ENCODE measurements around the gene FIBCD1.

Gene FIBCD1

DNA sequence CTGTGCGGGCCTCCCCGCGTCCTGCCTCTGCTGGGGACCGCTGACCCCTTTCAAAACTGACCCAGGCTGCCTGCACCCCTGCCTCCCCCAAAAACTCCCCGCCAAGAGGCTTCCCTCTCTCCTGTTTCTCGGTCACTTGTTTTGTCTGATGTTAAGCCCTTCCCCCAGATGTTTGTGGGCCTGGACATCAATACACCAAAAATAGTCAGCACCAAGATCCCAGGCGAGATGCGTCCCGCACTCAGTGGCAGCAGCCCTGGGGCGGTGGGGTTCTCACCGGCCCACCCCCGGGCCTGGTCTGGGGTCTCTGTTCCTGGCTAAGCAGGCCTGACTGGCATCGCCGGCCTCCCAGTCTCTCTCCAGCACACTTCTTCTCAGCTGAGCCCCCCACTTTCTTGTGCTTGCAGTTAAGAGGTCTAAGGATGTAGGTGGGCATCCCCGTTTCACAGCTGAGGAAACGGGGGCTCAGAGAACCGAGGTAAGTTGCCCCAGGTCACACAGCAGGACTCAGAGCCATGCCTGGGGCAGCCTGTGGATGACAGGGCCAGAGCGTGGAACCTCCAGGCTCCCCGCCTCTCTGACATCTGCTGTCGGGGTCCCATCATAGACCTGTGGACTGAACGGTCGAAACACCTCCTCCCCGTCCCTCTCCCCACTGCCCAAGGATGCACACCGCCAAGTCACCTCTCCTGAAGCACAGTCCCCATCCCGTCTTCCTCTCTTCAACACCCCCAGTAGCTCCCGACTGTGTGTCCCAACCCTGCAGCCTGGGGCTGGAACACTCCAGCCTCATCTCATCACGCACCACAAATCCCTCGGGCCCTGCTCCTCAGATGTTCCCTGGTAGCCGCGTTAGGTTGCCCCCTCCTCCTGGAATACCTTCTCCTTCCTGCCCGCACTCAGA, 16.8 kb downstream of the FIBCD1 start:
- Histone ChIP-seq H3K9me3 (ENCODE audit: control insufficient read depth, low read length) (no peaks in the 10 kb centered on the region), H3K27ac (ENCODE audit: insufficient read depth, low read depth, low read length, poor library complexity, severe bottlenecking) (no peak overlapping the region), H3K36me3 (ENCODE audit: control insufficient read depth, insufficient read depth, low read length) (no peaks in the 10 kb centered on the region), H3K4me3 (ENCODE audit: insufficient read depth, low read depth, low read length) (no peak overlapping the region), H3K4me1 (ENCODE audit: control insufficient read depth, insufficient read depth, low read length) (peaks cover 33% of the 10 kb centered on the region), H3K27me3 (ENCODE audit: control insufficient read depth, insufficient read depth, low read length, poor library complexity, severe bottlenecking) (peaks cover 5% of the 10 kb centered on the region)
- 87 to 90% methylated on average over 31 of the region's 31 CpGs for WGBS, 2 experiments

DNA sequence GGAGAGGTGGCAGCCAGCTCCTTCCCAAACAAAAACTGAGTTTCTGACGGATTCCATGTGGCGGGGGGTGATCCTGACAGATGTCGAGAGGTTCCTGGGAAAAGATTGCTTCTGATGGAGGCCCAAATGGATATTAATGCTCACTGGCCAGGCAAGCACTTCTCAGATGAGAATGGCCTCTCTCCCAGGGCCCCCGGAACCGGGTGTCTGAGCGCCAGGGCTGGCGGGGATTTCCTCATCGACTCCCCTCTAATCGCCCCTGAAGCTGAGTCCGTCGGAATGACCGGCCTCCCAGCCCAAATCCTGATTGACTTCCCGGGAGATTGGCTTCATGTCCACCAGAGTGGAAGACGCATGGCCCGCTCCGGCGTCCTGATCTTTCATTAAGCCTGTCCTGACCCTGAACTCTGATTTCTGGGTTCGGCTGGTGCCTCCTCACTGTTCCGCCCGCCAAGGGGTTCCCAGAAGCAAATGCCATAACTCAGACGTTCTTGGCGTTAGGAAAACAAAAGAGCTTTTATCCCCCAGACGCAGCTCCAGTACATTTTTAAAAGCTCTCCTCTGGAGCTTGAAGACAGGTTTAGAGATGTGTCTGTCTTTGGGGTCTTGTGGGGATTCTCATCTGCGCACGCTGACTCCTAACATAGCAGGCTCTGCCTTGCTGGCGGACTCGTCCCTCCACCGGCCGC, 17.6 kb downstream of the FIBCD1 start:
- no peaks in the 10 kb centered on the region for H3K36me3 ChIP-seq (ENCODE audit: control insufficient read depth, insufficient read depth, low read length)
- no peak overlapping the region for H3K4me3 ChIP-seq (ENCODE audit: insufficient read depth, low read depth, low read length)
- peaks cover 5% of the 10 kb centered on the region for H3K27me3 ChIP-seq (ENCODE audit: control insufficient read depth, insufficient read depth, low read length, poor library complexity, severe bottlenecking)
- H3K9me3 ChIP-seq (ENCODE audit: control insufficient read depth, low read length): no peaks in the 10 kb centered on the region
- no peak overlapping the region for H3K27ac ChIP-seq (ENCODE audit: insufficient read depth, low read depth, low read length, poor library complexity, severe bottlenecking)
- WGBS, 2 experiments: 79 to 83% methylated on average over 29 of the region's 29 CpGs
- H3K4me1 ChIP-seq (ENCODE audit: control insufficient read depth, insufficient read depth, low read length): peaks cover 33% of the 10 kb centered on the region

DNA sequence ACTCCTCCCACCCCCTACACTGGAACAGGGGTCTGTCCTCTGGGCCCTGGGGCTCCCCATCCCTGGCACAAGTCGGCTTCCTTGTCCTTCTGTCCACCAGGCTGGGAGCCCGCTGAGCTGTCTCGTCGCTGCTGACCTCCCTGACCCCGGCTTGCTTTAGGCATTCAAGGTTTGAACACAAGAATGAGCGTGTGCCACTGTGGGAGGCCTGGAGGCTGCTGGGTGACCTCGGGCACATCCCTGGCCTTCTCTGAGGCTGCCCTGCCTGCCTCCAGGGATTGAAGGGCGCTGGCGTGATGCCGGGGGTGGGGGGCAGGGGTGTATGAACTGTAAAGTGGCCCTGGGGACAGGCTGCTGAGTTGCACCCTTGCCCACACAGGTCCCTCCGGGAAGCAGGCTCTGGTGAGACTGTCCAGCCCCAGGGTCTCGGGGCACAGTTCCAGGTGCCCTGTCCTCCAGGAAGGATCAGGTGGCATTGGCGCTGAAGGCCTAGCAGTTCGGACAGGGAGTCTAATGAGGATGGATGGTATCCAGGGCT, 18.2 kb downstream of the FIBCD1 start:
- H3K4me3 ChIP-seq (ENCODE audit: insufficient read depth, low read depth, low read length): no peak overlapping the region
- WGBS, 2 experiments: 59 to 61% methylated on average over 14 of the region's 14 CpGs
- peaks cover 5% of the 10 kb centered on the region for H3K27me3 ChIP-seq (ENCODE audit: control insufficient read depth, insufficient read depth, low read length, poor library complexity, severe bottlenecking)
- H3K27ac ChIP-seq (ENCODE audit: insufficient read depth, low read depth, low read length, poor library complexity, severe bottlenecking): no peak overlapping the region
- peaks cover 33% of the 10 kb centered on the region for H3K4me1 ChIP-seq (ENCODE audit: control insufficient read depth, insufficient read depth, low read length)
- H3K9me3 ChIP-seq (ENCODE audit: control insufficient read depth, low read length): no peaks in the 10 kb centered on the region
- no peaks in the 10 kb centered on the region for H3K36me3 ChIP-seq (ENCODE audit: control insufficient read depth, insufficient read depth, low read length)

DNA sequence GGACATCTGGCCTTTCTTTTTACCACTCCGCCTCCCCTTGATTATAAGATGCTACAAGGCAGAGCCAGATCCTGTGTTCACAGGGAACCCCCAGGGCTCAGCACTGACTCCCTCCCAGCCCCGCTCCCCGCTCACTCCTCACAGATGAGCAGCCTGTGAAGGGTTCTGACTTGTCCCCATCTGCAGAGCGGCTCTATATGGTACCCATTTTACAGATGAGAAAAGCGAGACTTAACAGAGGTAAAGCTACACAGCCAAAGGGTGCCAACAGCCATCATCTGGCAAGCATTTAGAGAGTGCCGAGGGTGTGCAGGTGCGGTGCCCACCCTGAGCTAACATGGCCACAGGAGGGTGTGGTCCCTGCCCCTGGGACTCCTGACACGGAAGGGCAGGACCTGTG, 18.8 kb downstream of the FIBCD1 start:
- H3K9me3 ChIP-seq (ENCODE audit: control insufficient read depth, low read length): no peaks in the 10 kb centered on the region
- no peak overlapping the region for H3K27ac ChIP-seq (ENCODE audit: insufficient read depth, low read depth, low read length, poor library complexity, severe bottlenecking)
- 90 to 92% methylated on average over 8 of the region's 8 CpGs for WGBS, 2 experiments
- H3K4me1 ChIP-seq (ENCODE audit: control insufficient read depth, insufficient read depth, low read length): peaks cover 33% of the 10 kb centered on the region
- peaks cover 5% of the 10 kb centered on the region for H3K27me3 ChIP-seq (ENCODE audit: control insufficient read depth, insufficient read depth, low read length, poor library complexity, severe bottlenecking)
- H3K36me3 ChIP-seq (ENCODE audit: control insufficient read depth, insufficient read depth, low read length): no peaks in the 10 kb centered on the region
- no peak overlapping the region for H3K4me3 ChIP-seq (ENCODE audit: insufficient read depth, low read depth, low read length)

DNA sequence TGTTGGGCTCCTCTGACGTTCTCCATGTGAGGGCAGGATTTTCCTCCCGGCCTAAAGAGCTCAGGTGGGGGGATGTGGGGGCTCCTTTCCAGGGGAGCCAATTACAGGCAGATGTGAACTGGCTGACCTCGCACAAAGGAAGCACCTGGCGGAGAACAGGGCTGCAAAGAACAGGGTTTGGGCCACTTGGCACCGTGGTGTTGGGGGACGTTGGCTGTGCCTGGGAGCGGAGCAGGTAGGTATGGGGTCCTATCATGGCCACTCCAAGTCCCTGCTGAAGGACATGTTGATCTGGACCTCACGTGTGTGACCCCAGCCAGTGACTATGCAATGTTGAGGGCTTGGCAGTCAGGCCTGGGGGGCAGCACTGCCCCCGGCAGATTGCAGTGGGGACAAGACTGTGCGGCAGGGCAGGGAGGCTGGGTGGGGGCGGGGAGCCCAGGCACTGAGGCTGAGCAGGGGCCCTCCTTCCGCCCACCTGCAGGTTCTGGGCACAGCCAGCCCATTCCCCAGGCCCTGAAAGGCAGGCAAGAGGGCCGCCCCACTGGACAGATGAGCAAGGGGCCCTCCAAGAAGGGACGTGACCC, 19.4 kb downstream of the FIBCD1 start:
- Histone ChIP-seq H3K4me3 (ENCODE audit: insufficient read depth, low read depth, low read length) (no peak overlapping the region), H3K27me3 (ENCODE audit: control insufficient read depth, insufficient read depth, low read length, poor library complexity, severe bottlenecking) (peaks cover 5% of the 10 kb centered on the region), H3K4me1 (ENCODE audit: control insufficient read depth, insufficient read depth, low read length) (peaks cover 33% of the 10 kb centered on the region), H3K27ac (ENCODE audit: insufficient read depth, low read depth, low read length, poor library complexity, severe bottlenecking) (no peak overlapping the region), H3K36me3 (ENCODE audit: control insufficient read depth, insufficient read depth, low read length) (no peaks in the 10 kb centered on the region), H3K9me3 (ENCODE audit: control insufficient read depth, low read length) (no peaks in the 10 kb centered on the region)
- WGBS, 2 experiments: 88 to 89% methylated on average over 14 of the region's 14 CpGs

DNA sequence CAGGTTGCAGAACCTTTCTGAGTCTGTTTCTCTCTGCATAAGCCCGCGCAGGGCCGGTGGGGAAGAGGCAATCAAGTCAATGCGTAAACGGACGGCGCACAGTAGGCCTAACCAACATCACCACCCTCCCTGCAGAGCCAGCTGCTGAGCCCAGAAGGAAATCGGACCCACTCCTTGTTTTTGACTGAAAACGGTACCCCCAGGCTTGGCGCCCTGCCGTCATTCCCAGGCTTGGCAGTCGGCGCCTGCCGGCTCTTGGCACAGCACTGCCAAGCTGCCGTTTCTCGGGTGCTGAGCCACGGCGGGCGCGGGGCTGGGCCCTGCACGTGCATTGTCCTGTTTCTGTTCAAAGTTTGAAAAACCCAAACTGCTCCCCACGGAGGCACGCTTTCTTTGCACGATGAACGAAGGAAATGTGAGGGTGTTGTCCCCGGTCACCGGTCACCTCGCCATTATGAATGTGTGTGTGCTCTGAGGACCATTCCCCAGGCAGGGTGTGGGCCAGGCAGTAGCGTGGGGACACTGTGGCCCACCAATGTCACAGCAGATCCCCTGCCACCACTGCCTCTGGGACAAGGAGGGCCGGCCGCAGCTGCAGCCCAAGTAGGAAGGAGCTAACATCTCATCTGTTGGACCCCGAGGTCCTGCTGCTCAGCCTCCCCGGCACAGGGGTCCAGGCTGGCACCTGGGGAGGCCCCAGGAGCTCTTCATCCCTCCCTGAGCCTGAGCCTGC, 20.1 kb downstream of the FIBCD1 start:
- Histone ChIP-seq H3K27ac (ENCODE audit: insufficient read depth, low read depth, low read length, poor library complexity, severe bottlenecking) (no peak overlapping the region), H3K9me3 (ENCODE audit: control insufficient read depth, low read length) (no peaks in the 10 kb centered on the region), H3K4me3 (ENCODE audit: insufficient read depth, low read depth, low read length) (no peak overlapping the region), H3K4me1 (ENCODE audit: control insufficient read depth, insufficient read depth, low read length) (peaks cover 40% of the 10 kb centered on the region), H3K36me3 (ENCODE audit: control insufficient read depth, insufficient read depth, low read length) (no peaks in the 10 kb centered on the region), H3K27me3 (ENCODE audit: control insufficient read depth, insufficient read depth, low read length, poor library complexity, severe bottlenecking) (peaks cover 5% of the 10 kb centered on the region)
- WGBS, 2 experiments: 94 to 95% methylated on average over 33 of the region's 33 CpGs

DNA sequence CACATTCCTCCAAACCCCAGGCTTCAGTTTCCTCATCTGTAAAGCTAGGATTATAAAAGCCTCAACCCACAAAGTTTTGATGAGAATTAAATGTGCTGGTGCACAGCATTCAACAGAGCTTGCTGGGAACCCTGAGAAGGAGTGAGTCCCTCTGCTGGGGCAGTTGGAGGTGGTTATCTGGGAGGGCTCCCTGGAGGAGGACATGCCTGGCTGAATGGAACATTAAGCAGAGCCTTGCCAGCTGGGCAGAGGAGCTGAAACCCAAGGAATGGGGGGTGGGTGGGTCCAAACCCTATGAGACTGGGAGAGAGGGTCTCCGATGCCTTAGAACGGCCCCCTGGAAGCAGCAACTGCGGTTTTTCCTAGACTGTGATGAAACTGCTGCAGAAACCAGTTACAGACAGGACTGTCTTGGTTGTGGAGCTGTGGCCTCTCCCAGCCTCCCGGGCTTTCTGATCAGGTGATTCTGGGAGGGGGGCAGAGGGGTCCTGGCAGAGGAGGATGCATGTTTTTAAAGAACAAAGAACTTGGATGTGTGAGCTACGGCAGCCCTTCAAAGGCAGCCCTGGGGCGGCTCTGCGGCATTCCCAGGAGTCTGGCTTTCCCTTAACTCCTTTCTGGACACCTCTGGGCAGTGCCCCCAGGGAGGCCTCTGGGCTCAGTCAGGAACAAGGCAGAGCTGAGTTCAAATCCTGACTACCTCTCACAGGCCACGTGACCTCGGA, 20.8 kb downstream of the FIBCD1 start:
- H3K9me3 ChIP-seq (ENCODE audit: control insufficient read depth, low read length): no peaks in the 10 kb centered on the region
- H3K27me3 ChIP-seq (ENCODE audit: control insufficient read depth, insufficient read depth, low read length, poor library complexity, severe bottlenecking): peaks cover 5% of the 10 kb centered on the region
- H3K4me3 ChIP-seq (ENCODE audit: insufficient read depth, low read depth, low read length): no peak overlapping the region
- H3K27ac ChIP-seq (ENCODE audit: insufficient read depth, low read depth, low read length, poor library complexity, severe bottlenecking): no peak overlapping the region
- 83 to 86% methylated on average over 9 of the region's 9 CpGs for WGBS, 2 experiments
- peaks cover 47% of the 10 kb centered on the region for H3K4me1 ChIP-seq (ENCODE audit: control insufficient read depth, insufficient read depth, low read length)
- no peaks in the 10 kb centered on the region for H3K36me3 ChIP-seq (ENCODE audit: control insufficient read depth, insufficient read depth, low read length)

DNA sequence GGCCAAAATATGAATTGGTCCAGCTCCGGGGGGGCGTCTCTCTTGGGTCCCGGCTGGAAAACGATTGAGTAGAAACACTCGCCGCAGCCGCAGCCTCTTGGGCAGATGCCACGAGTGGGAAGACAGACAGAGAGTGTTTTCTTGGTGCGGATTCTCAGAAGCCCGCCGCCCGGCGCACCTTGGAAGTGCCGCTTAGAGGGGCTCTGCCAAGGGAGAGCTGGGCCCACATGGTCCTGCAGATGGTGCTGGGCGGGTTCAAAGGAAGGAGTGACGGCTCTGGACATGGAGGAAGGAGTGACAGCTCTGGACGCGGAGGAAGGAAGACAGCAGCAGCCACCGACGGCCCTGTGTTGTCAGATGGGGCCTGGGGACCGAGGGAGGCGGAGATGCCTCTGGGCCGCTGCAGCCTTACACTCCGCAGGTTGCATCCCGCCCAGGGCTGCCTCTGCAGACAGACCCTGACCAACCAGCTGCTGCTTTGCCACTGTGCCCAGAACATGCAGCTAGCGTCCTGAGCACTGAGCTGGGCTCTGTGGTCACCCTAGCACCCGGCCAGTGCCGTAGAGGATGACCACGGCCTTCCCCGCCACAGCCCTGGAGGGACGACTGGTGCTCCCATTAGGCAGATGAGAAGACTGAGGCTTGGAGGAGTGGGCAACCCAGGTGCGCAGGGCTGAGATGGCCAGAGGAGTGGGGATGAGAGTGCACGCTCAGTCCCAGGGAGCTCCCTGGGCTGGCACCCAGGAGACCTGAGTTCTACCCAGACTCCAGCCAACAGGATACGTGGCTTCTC, 21.7 kb downstream of the FIBCD1 start:
- no peak overlapping the region for H3K4me3 ChIP-seq (ENCODE audit: insufficient read depth, low read depth, low read length)
- H3K36me3 ChIP-seq (ENCODE audit: control insufficient read depth, insufficient read depth, low read length): no peaks in the 10 kb centered on the region
- H3K9me3 ChIP-seq (ENCODE audit: control insufficient read depth, low read length): no peaks in the 10 kb centered on the region
- H3K27me3 ChIP-seq (ENCODE audit: control insufficient read depth, insufficient read depth, low read length, poor library complexity, severe bottlenecking): peaks cover 3% of the 10 kb centered on the region
- H3K27ac ChIP-seq (ENCODE audit: insufficient read depth, low read depth, low read length, poor library complexity, severe bottlenecking): no peak overlapping the region
- 89% methylated on average over 34 of the region's 34 CpGs for WGBS, 2 experiments
- peaks cover 52% of the 10 kb centered on the region for H3K4me1 ChIP-seq (ENCODE audit: control insufficient read depth, insufficient read depth, low read length)

DNA sequence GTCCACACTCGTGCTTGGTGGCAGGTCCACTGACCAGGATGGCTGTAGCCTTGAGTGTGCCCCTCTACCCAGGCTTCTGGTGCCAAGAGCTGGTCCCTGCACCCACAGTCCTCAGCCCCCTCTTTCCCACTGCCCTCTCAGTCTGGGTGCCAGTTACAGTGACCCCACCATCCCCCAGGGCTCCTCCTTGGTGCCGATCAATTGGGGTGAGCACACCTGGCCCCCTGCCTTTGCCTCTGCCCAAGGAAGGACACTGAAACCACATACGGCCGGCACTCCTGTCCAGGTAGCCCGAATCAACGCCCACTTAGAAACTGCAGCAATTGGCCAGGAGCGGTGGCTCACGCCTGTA, 24.0 kb downstream of the FIBCD1 start:
- no peaks in the 10 kb centered on the region for H3K27me3 ChIP-seq (ENCODE audit: control insufficient read depth, insufficient read depth, low read length, poor library complexity, severe bottlenecking)
- no peaks in the 10 kb centered on the region for H3K9me3 ChIP-seq (ENCODE audit: control insufficient read depth, low read length)
- H3K4me1 ChIP-seq (ENCODE audit: control insufficient read depth, insufficient read depth, low read length): peaks cover 29% of the 10 kb centered on the region
- no peak overlapping the region for H3K27ac ChIP-seq (ENCODE audit: insufficient read depth, low read depth, low read length, poor library complexity, severe bottlenecking)
- 89 to 93% methylated on average over 8 of the region's 8 CpGs for WGBS, 2 experiments
- no peak overlapping the region for H3K4me3 ChIP-seq (ENCODE audit: insufficient read depth, low read depth, low read length)
- H3K36me3 ChIP-seq (ENCODE audit: control insufficient read depth, insufficient read depth, low read length): no peaks in the 10 kb centered on the region
